GM18867 (cell line): ENCODE results near the gene HTR4.

Experiments used
- ATAC-seq: cut with Tn5 transposase; IDR thresholded peaks from one replicate; pipeline ENCODE4 v1.9.1; 2021; ENCODE audit warnings: mild to moderate bottlenecking, moderate library complexity; ENCODE audit not compliant: unreplicated experiment

The HTR4 gene

DNA sequence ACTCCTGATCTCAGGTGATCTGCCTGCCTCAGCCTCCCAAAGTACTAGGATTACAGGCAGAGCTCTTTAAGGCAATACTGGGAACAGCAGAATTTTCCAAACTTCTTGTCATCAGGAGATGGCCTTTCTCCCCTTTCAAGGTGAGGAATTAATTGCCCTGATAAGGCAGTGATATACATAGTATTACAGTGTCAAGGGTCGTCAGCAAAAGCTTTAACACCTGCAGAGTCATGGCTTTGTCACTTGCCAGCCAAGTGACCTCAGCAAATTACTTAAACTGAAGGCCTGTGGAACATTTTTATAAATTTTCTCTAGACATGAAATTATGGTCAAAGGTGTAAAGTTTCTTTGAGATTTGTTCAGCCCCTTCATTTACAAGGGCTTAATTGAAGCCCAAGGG, 211.1 kb downstream of the HTR4 start:
- ATAC-seq: no peak

DNA sequence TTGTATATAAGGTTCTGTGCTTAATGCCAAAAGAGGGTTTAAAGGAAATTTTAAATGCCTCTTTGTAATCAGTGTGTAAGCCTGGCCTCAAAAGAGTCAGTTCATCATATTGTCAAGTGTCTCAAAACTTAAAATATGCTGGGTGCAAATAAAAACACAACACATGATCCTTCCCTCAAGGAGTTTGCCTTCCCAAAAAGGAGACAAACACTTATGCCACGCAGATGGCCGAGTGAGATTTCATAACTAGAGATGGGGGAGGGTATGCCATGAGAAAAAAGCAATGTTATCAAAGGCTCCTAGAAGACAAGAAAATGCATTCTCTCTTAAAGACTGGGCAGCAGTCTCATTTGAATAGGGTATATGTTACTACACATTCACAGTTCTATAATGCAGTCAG, 215.4 kb downstream of the HTR4 start:
- ATAC-seq: no peak

DNA sequence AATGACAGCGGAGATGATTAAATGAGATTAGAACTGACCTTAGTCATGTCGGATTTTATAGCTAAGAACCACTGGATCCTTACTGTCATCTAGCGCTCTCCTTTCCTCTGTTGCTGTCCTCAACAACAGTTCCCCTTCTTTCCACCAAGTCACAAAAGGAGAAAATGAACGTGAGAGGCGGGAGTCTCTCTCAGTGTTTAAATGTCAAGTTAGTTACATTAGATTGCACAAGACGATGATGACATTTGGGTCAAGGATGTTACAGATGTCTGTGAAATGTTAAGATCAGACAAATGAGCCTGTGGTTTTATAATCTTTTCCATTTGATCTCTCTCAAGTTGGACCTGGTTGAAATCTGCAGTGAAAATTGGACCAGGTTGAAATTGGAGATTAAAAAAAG, 217.1 kb downstream of the HTR4 start:
- no peak for ATAC-seq

DNA sequence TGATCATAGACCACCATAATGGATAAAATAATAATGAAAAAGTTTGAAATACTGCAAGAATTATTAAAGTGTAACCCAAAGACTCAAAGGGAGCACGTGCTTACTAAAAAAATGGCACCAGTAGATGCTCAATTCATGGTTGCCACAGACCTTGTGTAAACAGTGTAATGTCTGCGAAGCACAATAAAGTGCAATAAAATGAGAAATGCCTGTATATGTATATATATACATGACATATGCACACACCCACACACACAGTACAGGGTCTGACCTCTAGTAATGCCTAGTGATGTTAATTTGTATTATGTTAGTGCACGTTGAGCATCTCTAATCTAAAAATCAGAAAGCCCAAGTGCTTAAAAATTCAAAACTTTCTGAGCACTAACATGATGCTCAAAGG, 218.3 kb downstream of the HTR4 start:
- ATAC-seq: no peak

DNA sequence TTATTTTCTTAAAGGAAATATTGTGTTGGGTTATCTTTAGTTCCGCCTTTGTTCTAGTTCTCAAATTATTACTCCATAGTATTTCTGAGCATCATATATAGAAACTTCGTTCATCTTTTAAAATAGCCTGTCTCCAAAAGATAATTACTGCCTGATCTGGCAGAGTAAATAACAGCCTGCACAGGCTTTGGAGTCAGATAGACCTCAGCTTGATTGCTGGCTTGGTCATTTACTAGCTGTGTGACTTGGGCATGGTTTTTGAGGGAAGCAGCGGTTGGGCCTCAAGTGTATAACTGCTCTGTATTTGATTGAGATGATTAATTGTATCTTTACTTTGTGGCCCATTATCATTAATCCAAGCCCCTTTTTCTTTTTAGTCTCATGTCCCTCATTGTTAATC, 220.5 kb downstream of the HTR4 start:
- ATAC-seq: no peak
